Thyroid gland (tissue), 4 donors: ENCODE measurements around the gene GLB1L3. TPM values are rescaled to one million over a fixed set of nuclear protein-coding genes. Genes with fewer than 3 reads are reported as not detected.

Experiments
- DNase-seq, 2 donors: peaks; one replicate each; pipeline ENCODE4 v3.0.0-alpha.2; 2019
- H3K27ac ChIP-seq, 3 donors: fragments of 200-600 bp; sonication (generic); 1 replicate in 2 of 3; 2 replicates in 1 of 3; pipeline ENCODE4 v1.5.1; 2016 to 2019; ENCODE audit warnings: mild to moderate bottlenecking in 1 of 3, moderate library complexity in 1 of 3
- H3K27me3 ChIP-seq: fragments of 200-600 bp; sonication (generic); one replicate; pipeline ENCODE4 v1.5.1; 2019
- H3K36me3 ChIP-seq, 2 donors: fragments of 200-600 bp; sonication (generic); one replicate each; pipeline ENCODE4 v1.5.1; 2016 to 2019
- H3K4me1 ChIP-seq, 2 donors: fragments of 200-600 bp; sonication (generic); one replicate each; pipeline ENCODE4 v1.5.1; 2017 to 2019
- H3K4me3 ChIP-seq, 3 donors: fragments of 200-600 bp; sonication (generic); replicated peaks in 1 of 3; 1 replicate in 2 of 3; 2 replicates in 1 of 3; pipeline ENCODE4 v1.5.1; 2016; ENCODE audit warnings: mild to moderate bottlenecking in 1 of 3
- H3K9me3 ChIP-seq: fragments of 200-600 bp; sonication (generic); one replicate; pipeline ENCODE4 v1.5.1; 2017
- CTCF ChIP-seq, 6 experiments: fragments of 200-600 bp in 3 of 6; fragments of 450-650 bp in 3 of 6; sonication (generic) in 3 of 6; IDR thresholded peaks; one replicate each; pipeline ENCODE4 v1.5.1; 2016 to 2019; ENCODE audit warnings: antibody characterized with exemption in 6 of 6, mild to moderate bottlenecking in 2 of 6, inconsistent platforms in 1 of 6, moderate library complexity in 1 of 6
- POLR2A ChIP-seq, 2 donors: fragments of 450-650 bp; IDR thresholded peaks; one replicate each; pipeline ENCODE4 v1.6.1; 2017; ENCODE audit warnings: antibody characterized with exemption in 2 of 2, mild to moderate bottlenecking in 2 of 2, moderate library complexity in 1 of 2
- WGBS, 2 donors: methylation state at CpG; one replicate each; pipeline ENCODE4 v1.1.5; 2017; 5-methylcytosine and 5-hydroxymethylcytosine counted together
- intact Hi-C: fragments of 100-400 bp; cut with DNase I; formaldehyde crosslinking; loops from one replicate; pipeline ENCODE4 v1.15.1; 2023
- total RNA-seq, 4 donors: library from RNA; depleted of rRNA; stranded (reverse); fragments of >200 nt; gene quantifications; one replicate each; pipeline ENCODE4 v1.2.3, GENCODE V29; 2016

GLB1L3 gene
- total RNA-seq, 4 donors from 2014 or later: 0.63 to 2.0 (median 0.94) TPM

- 37 to 46% methylated on average over 18 of the region's 18 CpGs for WGBS, 2 donors
- Histone ChIP-seq H3K36me3 (no peaks in the 10 kb centered on the region), H3K27me3 (peaks cover 16% of the 10 kb centered on the region), H3K27ac (no peak overlapping the region), H3K4me1 (peaks cover 9 to 22% of the 10 kb centered on the region in 2 donors), H3K4me3 (no peak overlapping the region), H3K9me3 (no peaks in the 10 kb centered on the region)
- intact Hi-C loops: no loop called here
- TF ChIP-seq CTCF (IDR thresholded peaks at IDR 0.05): no peak
- TF ChIP-seq POLR2A (IDR thresholded peaks at IDR 0.05): no peak
- peak in 1 of 2 donors; percentile 33 for DNase-seq
Observed at GRCh38 chr11:134272381-134273316, 3.5 kb upstream of the GLB1L3 start.

- intact Hi-C loops: no loop called here
- Histone ChIP-seq H3K4me3 (no peak overlapping the region), H3K4me1 (peaks cover 9 to 22% of the 10 kb centered on the region in 2 donors), H3K9me3 (no peaks in the 10 kb centered on the region), H3K36me3 (no peaks in the 10 kb centered on the region), H3K27ac (no peak overlapping the region), H3K27me3 (peaks cover 16% of the 10 kb centered on the region)
- WGBS, 2 donors: 49 to 74% methylated on average over 3 of the region's 3 CpGs
- TF ChIP-seq POLR2A (IDR thresholded peaks at IDR 0.05) (no peak), CTCF (IDR thresholded peaks at IDR 0.05) (no peak)
- no peak for DNase-seq
Observed at GRCh38 chr11:134273317-134273712, 2.9 kb upstream of the GLB1L3 start.

- TF ChIP-seq POLR2A (IDR thresholded peaks at IDR 0.05) (no peak), CTCF (IDR thresholded peaks at IDR 0.05) (no peak)
- DNase-seq: no peak
- Histone ChIP-seq H3K9me3 (no peaks in the 10 kb centered on the region), H3K36me3 (no peaks in the 10 kb centered on the region), H3K4me3 (no peak overlapping the region), H3K27me3 (peaks cover 16% of the 10 kb centered on the region), H3K4me1 (peaks cover 9 to 22% of the 10 kb centered on the region in 2 donors), H3K27ac (no peak overlapping the region)
- intact Hi-C loops: no loop called here
- WGBS, 2 donors: 41 to 47% methylated on average over 5 of the region's 5 CpGs
Observed at GRCh38 chr11:134275188-134275533, 1.0 kb upstream of the GLB1L3 start.

GRCh38 chr11:134276396-134277182 lies 410 bp downstream of the GLB1L3 start:
- no peaks in the 10 kb centered on the region for H3K36me3 ChIP-seq
- H3K27ac ChIP-seq: no peak overlapping the region
- peak overlapping the region in 1 of 3 donors; percentile 34 for H3K4me3 ChIP-seq
- peaks cover 16% of the 10 kb centered on the region for H3K27me3 ChIP-seq
- DNase-seq: no peak
- WGBS, 2 donors: 1% methylated on average over 23 of the region's 88 CpGs; no CpG with 5 or more reads in 1 of the 2 donors
- intact Hi-C loops: no loop called here
- TF ChIP-seq POLR2A (IDR thresholded peaks at IDR 0.05) (no peak), CTCF (IDR thresholded peaks at IDR 0.05) (no peak)
- H3K4me1 ChIP-seq: peaks cover 9 to 22% of the 10 kb centered on the region in 2 donors
- no peaks in the 10 kb centered on the region for H3K9me3 ChIP-seq
